Thymus (tissue), 11 donors: ENCODE results near the gene ARVCF. TPM values are rescaled to one million over a fixed set of nuclear protein-coding genes. Genes with fewer than 3 reads are reported as not detected.

ENCODE experiments used
- DNase-seq, 9 donors: peaks; one replicate each; pipeline ENCODE4 v3.0.0-alpha.2; 2013; ENCODE audit warnings: low spot score in 9 of 9, low read depth in 6 of 9, missing footprints in 1 of 9
- H3K27ac ChIP-seq, 2 donors: one replicate each; pipeline ENCODE4 v1.5.1; 2013; ENCODE audit warnings: control low read depth in 1 of 2, low read depth in 1 of 2, low read length in 1 of 2, mild to moderate bottlenecking in 1 of 2, moderate library complexity in 1 of 2
- H3K27me3 ChIP-seq, 2 donors: one replicate each; pipeline ENCODE4 v1.5.1; 2013; ENCODE audit warnings: low read length in 1 of 2; ENCODE audit not compliant: control insufficient read depth in 2 of 2, insufficient read depth in 1 of 2
- H3K36me3 ChIP-seq, 2 donors: one replicate each; pipeline ENCODE4 v1.5.1; 2013; ENCODE audit warnings: low read length in 1 of 2, mild to moderate bottlenecking in 1 of 2, moderate library complexity in 1 of 2; ENCODE audit not compliant: control insufficient read depth in 2 of 2, insufficient read depth in 2 of 2
- H3K4me1 ChIP-seq, 2 donors: one replicate each; pipeline ENCODE4 v1.5.1; 2013; ENCODE audit warnings: low read length in 2 of 2; ENCODE audit not compliant: control insufficient read depth in 2 of 2, insufficient read depth in 2 of 2
- H3K4me3 ChIP-seq, 2 donors: one replicate each; pipeline ENCODE4 v1.5.1; 2013; ENCODE audit warnings: low read length in 2 of 2, control low read depth in 1 of 2, mild to moderate bottlenecking in 1 of 2
- H3K9me3 ChIP-seq, 2 donors: one replicate each; pipeline ENCODE4 v1.5.1; 2013; ENCODE audit warnings: low read length in 1 of 2, mild to moderate bottlenecking in 1 of 2; ENCODE audit not compliant: control insufficient read depth in 2 of 2, insufficient read depth in 1 of 2
- WGBS: extraction: QIAGEN DNeasy Blood & Tissue Kit; methylation state at CpG from one replicate; pipeline ENCODE4 v1.1.7; 2013; 5-methylcytosine and 5-hydroxymethylcytosine counted together
- polyA plus RNA-seq: library from polyadenylated mRNA; stranded (reverse); fragments of 200-250 nt; gene quantifications from one replicate; pipeline ENCODE4 v1.2.3, GENCODE V29; 2013
- total RNA-seq: library from RNA; stranded (reverse); fragments of 120-200 nt; gene quantifications from one replicate; pipeline ENCODE4 v1.2.4, GENCODE V29; 2013
- donor health status: healthy.

ARVCF gene
- total and polyA plus RNA-seq, 2 donors = 2.1 to 8.2 TPM

GRCh38 chr22:19967850-19968449 is 48.7 kb downstream of the ARVCF start:
- Histone ChIP-seq H3K4me3 (no peak overlapping the region), H3K9me3 (peaks cover 1 to 2% of the 10 kb centered on the region in 2 donors), H3K36me3 (peaks cover 57 to 58% of the 10 kb centered on the region in 2 donors), H3K27me3 (no peaks in the 10 kb centered on the region), H3K27ac (no peak overlapping the region), H3K4me1 (peaks cover 0 to 5% of the 10 kb centered on the region in 2 donors)
- DNase-seq = no peak
- 98% methylated on average over 7 of the region's 7 CpGs for WGBS

GRCh38 chr22:19966908-19967750 is 49.5 kb downstream of the ARVCF start:
- WGBS = 91% methylated on average over 20 of the region's 20 CpGs
- Histone ChIP-seq H3K27ac (no peak overlapping the region), H3K9me3 (peaks cover 1 to 2% of the 10 kb centered on the region in 2 donors), H3K4me1 (peaks cover 6 to 12% of the 10 kb centered on the region in 2 donors), H3K4me3 (no peak overlapping the region), H3K36me3 (peaks cover 57 to 58% of the 10 kb centered on the region in 2 donors), H3K27me3 (no peaks in the 10 kb centered on the region)
- DNase-seq = no peak

- Histone ChIP-seq H3K27ac (no peak overlapping the region), H3K4me1 (peaks cover 6 to 13% of the 10 kb centered on the region in 2 donors), H3K9me3 (peaks cover 0 to 1% of the 10 kb centered on the region in 2 donors), H3K27me3 (no peaks in the 10 kb centered on the region), H3K4me3 (no peak overlapping the region), H3K36me3 (peaks cover 57 to 61% of the 10 kb centered on the region in 2 donors)
- WGBS = 92% methylated on average over 10 of the region's 10 CpGs
- DNase-seq = peak in 1 of 9 donors; percentile 32
These were observed 50.6 kb downstream of the ARVCF start for GRCh38 chr22:19965771-19966709.

- peaks cover 0 to 1% of the 10 kb centered on the region in 2 donors for H3K9me3 ChIP-seq
- DNase-seq = no peak
- WGBS = 97% methylated on average over 15 of the region's 15 CpGs
- no peaks in the 10 kb centered on the region for H3K27me3 ChIP-seq
- no peak overlapping the region for H3K27ac ChIP-seq
- no peak overlapping the region for H3K4me3 ChIP-seq
- H3K36me3 ChIP-seq = peaks cover 54 to 64% of the 10 kb centered on the region in 2 donors
- H3K4me1 ChIP-seq = peaks cover 6 to 10% of the 10 kb centered on the region in 2 donors
These were observed 51.8 kb downstream of the ARVCF start for GRCh38 chr22:19964701-19965386.

- Histone ChIP-seq H3K27me3 (no peaks in the 10 kb centered on the region), H3K4me3 (no peak overlapping the region), H3K27ac (no peak overlapping the region), H3K9me3 (peaks cover 0 to 1% of the 10 kb centered on the region in 2 donors), H3K36me3 (peaks cover 47 to 59% of the 10 kb centered on the region in 2 donors), H3K4me1 (peaks cover 6 to 14% of the 10 kb centered on the region in 2 donors)
- no peak for DNase-seq
- WGBS = 87% methylated on average over 12 of the region's 12 CpGs
These were observed 52.6 kb downstream of the ARVCF start for GRCh38 chr22:19963863-19964642.

GRCh38 chr22:19962909-19963806 is 53.5 kb downstream of the ARVCF start:
- Histone ChIP-seq H3K27ac (no peak overlapping the region), H3K4me3 (no peak overlapping the region), H3K27me3 (no peaks in the 10 kb centered on the region), H3K4me1 (peaks cover 6 to 16% of the 10 kb centered on the region in 2 donors), H3K36me3 (peaks cover 38 to 50% of the 10 kb centered on the region in 2 donors), H3K9me3 (peaks cover 0 to 1% of the 10 kb centered on the region in 2 donors)
- no peak for DNase-seq
- 94% methylated on average over 30 of the region's 30 CpGs for WGBS

GRCh38 chr22:19962246-19962908 is 54.2 kb downstream of the ARVCF start:
- Histone ChIP-seq H3K36me3 (peaks cover 30 to 43% of the 10 kb centered on the region in 2 donors), H3K4me1 (peaks cover 6 to 16% of the 10 kb centered on the region in 2 donors), H3K9me3 (peaks cover 0 to 1% of the 10 kb centered on the region in 2 donors), H3K27me3 (no peaks in the 10 kb centered on the region), H3K4me3 (no peak overlapping the region), H3K27ac (no peak overlapping the region)
- DNase-seq = peak in 8 of 9 donors; percentile 64 to 90 (median 70)
- WGBS = 74% methylated on average over 22 of the region's 22 CpGs
